Brain microvascular endothelial cell (primary cell): Measurements from ENCODE around the gene C3orf20.

Source experiments
- DNase-seq: peaks from one replicate; pipeline ENCODE4 v3.0.0-alpha.2; 2020
- H3K27ac ChIP-seq: fragments of 250-450 bp; sonication (Bioruptor Pico); 2 replicates; pipeline ENCODE4 v1.5.1; 2020; ENCODE audit warnings: mild to moderate bottlenecking, moderate library complexity
- H3K27me3 ChIP-seq: fragments of 250-450 bp; sonication (Bioruptor Pico); replicated peaks from 2 replicates; pipeline ENCODE4 v1.5.1; 2020; ENCODE audit warnings: mild to moderate bottlenecking
- H3K36me3 ChIP-seq: fragments of 250-450 bp; sonication (Bioruptor Pico); replicated peaks from 2 replicates; pipeline ENCODE4 v1.5.1; 2020; ENCODE audit warnings: mild to moderate bottlenecking
- H3K4me3 ChIP-seq: 2 replicates; pipeline ENCODE4 v1.5.1; 2011; ENCODE audit warnings: low read depth, mild to moderate bottlenecking, control low read depth, low read length, moderate library complexity
- CTCF ChIP-seq: IDR thresholded peaks from 2 replicates; pipeline ENCODE4 v1.5.1; 2011; ENCODE audit warnings: low read depth, mild to moderate bottlenecking, moderate library complexity, low read length, control low read depth, inconsistent platforms; ENCODE audit errors: missing control alignments
- in situ Hi-C: cut with HindIII; loops from 2 replicates; pipeline ENCODE4 v1.10.0; 2017; ENCODE audit warnings: low sequenced_read_pairs, low pct_ligation_motif_present

C3orf20 gene

GRCh38 chr3:14801031-14801430 is 126.1 kb downstream of the C3orf20 start:
- no peak for TF ChIP-seq CTCF
- H3K27ac ChIP-seq: no peak overlapping the region
- no peaks in the 10 kb centered on the region for H3K36me3 ChIP-seq
- in situ Hi-C loops: no loop called here
- peaks cover 2% of the 10 kb centered on the region for H3K27me3 ChIP-seq
- DNase-seq: no peak
- no peak overlapping the region for H3K4me3 ChIP-seq

- H3K36me3 ChIP-seq: no peaks in the 10 kb centered on the region
Measured at GRCh38 chr3:14801668-14802380, 126.9 kb downstream of the C3orf20 start.

DNA sequence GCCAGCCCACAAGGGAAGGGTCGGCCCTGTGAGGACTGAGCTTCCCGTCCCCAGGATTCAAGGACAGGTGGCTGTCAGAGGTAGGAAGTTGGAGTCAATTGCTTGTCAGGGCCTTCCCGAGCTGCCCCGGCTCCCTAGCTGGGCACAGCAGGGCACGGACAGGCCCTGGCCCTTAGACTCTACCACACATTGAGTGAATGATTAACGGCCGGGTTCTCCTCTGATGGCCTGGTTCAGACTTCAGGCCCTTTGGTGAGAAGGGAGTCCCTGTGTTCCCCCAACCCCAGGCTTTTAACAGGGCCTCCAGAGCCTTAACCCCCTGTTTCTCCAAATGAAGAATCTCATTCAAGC is 127.4 kb downstream of the C3orf20 start:
- H3K27me3 ChIP-seq: peaks cover 2% of the 10 kb centered on the region
- H3K27ac ChIP-seq: no peak overlapping the region
- H3K4me3 ChIP-seq: no peak overlapping the region
- no peaks in the 10 kb centered on the region for H3K36me3 ChIP-seq
- TF ChIP-seq CTCF: no peak
- no peak for DNase-seq
- in situ Hi-C loops: no loop called here

More at GRCh38 chr3:14801668-14802380, 126.9 kb downstream of the C3orf20 start:
- DNase-seq: no peak
- Histone ChIP-seq H3K27ac (no peak overlapping the region), H3K27me3 (peaks cover 2% of the 10 kb centered on the region), H3K4me3 (no peak overlapping the region)
- in situ Hi-C loops: no loop called here
- TF ChIP-seq CTCF: no peak

DNA sequence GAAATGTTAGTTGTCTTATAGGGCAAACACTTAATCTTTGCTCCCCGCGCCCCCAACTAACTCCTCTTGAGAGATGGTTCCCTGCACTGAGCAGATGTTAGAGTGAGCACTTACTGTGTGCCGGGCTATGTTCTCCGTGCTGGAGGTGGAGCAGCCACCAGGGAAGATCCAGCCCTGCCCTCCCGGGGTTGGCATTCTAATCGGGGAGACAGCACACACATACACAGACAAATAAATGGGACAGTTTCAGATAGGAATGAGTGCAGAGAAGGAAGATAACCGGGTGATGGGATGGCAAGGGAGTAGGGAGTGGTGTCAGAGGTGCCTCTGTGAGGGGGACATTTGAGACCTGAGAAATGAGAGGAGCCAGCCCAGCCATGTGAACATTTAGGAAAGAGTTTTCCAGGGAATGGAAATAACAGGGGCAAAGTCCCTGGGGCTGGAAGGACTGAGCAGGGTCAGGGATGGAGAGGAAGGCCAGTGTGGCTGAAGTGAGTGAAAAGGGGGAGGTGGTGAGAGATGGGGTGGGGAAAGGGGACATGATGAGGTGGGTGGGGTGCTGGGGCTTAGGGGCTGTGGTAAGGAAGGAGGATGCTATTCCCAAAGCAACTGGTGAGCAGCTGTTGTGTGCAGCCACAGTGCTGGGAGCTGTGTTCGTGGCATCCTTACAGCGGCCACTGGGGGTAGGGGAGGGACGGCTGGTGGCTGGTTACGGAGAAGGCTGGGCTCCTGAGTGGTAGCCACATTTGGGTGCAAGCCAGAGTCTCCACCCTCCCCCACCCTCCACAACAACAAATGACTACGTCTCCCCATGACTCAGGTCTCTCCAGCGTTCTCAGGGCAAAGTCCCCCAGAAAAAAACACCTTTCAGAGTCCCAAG is 128.4 kb downstream of the C3orf20 start:
- no peak overlapping the region for H3K4me3 ChIP-seq
- in situ Hi-C loops: no loop called here
- peak; percentile 5 for DNase-seq
- H3K27ac ChIP-seq: no peak overlapping the region
- H3K27me3 ChIP-seq: peaks cover under 1% of the 10 kb centered on the region
- H3K36me3 ChIP-seq: no peaks in the 10 kb centered on the region
- TF ChIP-seq CTCF: peak; percentile 35

- Histone ChIP-seq H3K4me3 (no peak overlapping the region), H3K27ac (no peak overlapping the region), H3K36me3 (no peaks in the 10 kb centered on the region), H3K27me3 (peaks cover 6% of the 10 kb centered on the region)
- no peak for DNase-seq
- in situ Hi-C loops: no loop called here
- no peak for TF ChIP-seq CTCF
Measured at GRCh38 chr3:14803981-14804834, 129.3 kb downstream of the C3orf20 start.
